Endothelial cell of umbilical vein (primary cell): ENCODE data around the gene GPR87. TPM values are rescaled to one million over a fixed set of nuclear protein-coding genes. Genes with fewer than 3 reads are reported as not detected.

Source experiments
- BruUV-seq: library from RNA; stranded (reverse); fragments of 400-500 nt; replicated peaks from 2 replicates; lab custom pipeline; 2021; lab: Mats Ljungman, UMichigan
- CTCF ChIA-PET: fragments of 300-600, 350-600 bp; sonication (Branson Sonifier 250); formaldehyde crosslinking; loops from one replicate; lab custom pipeline; 2021; ENCODE audit warnings: antibody characterized with exemption, inconsistent platforms; lab: Charles Lee
- POLR2A ChIA-PET: fragments of 300-600, 350-600 bp; sonication (Branson Sonifier 250); formaldehyde crosslinking; loops from one replicate; lab custom pipeline; 2021; ENCODE audit warnings: antibody characterized with exemption, inconsistent platforms; lab: Charles Lee
- DNase-seq: peaks from one replicate; pipeline ENCODE4 v3.0.0-alpha.2; 2011; ENCODE audit warnings: low read depth, low spot score
- FAIRE-seq: peaks from 2 replicates; lab custom pipeline; 2011; peaks lifted over from hg19 to GRCh38; lab: Jason Lieb, UNC
- H2AFZ ChIP-seq: 2 replicates; pipeline ENCODE4 v1.6.0; 2012; ENCODE audit warnings: low read depth, low read length, control low read depth, inconsistent platforms
- H3K27ac ChIP-seq: 2 replicates; pipeline ENCODE4 v1.5.1; 2011; ENCODE audit warnings: low read depth, mild to moderate bottlenecking, control low read depth, low read length, moderate library complexity; ENCODE audit not compliant: insufficient read depth
- H3K27me3 ChIP-seq, 2 experiments: 2 replicates each; pipeline versions ENCODE4 v1.6.0 to v1.6.1; 2011; ENCODE audit warnings: low read length in 2 of 2, mixed read lengths in 1 of 2; ENCODE audit not compliant: control insufficient read depth in 2 of 2, insufficient read depth in 2 of 2
- H3K36me3 ChIP-seq, 2 experiments: 2 replicates in 1 of 2; 3 replicates in 1 of 2; pipeline ENCODE4 v1.5.1; 2011; ENCODE audit warnings: low read length in 2 of 2, mild to moderate bottlenecking in 1 of 2, moderate library complexity in 1 of 2; ENCODE audit not compliant: control insufficient read depth in 2 of 2, insufficient read depth in 2 of 2; ENCODE audit errors: extremely low read depth in 1 of 2
- H3K4me1 ChIP-seq: 3 replicates; pipeline ENCODE4 v1.5.1; 2011; ENCODE audit warnings: mild to moderate bottlenecking, low read length; ENCODE audit not compliant: control insufficient read depth, insufficient read depth; ENCODE audit errors: extremely low read depth
- H3K4me2 ChIP-seq: 2 replicates; pipeline ENCODE4 v1.6.1; 2011; ENCODE audit warnings: low read length, control low read depth, mixed read lengths; ENCODE audit not compliant: insufficient read depth
- H3K4me3 ChIP-seq, 3 experiments: fragments of 200-600 bp in 1 of 3; sonication (generic), shearing (Covaris generic) in 1 of 3; replicated peaks in 1 of 3; 2 replicates each; pipeline ENCODE4 v1.5.1; 2011 to 2016; ENCODE audit warnings: control low read depth in 3 of 3, low read length in 3 of 3, mild to moderate bottlenecking in 2 of 3, inconsistent platforms in 1 of 3, low read depth in 1 of 3, moderate library complexity in 1 of 3; ENCODE audit not compliant: insufficient read depth in 1 of 3
- H3K79me2 ChIP-seq: 2 replicates; pipeline ENCODE4 v1.6.0; 2012; ENCODE audit warnings: low read length, inconsistent platforms; ENCODE audit not compliant: control insufficient read depth, insufficient read depth
- H3K9ac ChIP-seq: replicated peaks from 2 replicates; pipeline ENCODE3; 2011; ENCODE audit warnings: low read length, control low read depth; ENCODE audit not compliant: insufficient read depth; ENCODE audit errors: extremely low read depth
- H3K9me1 ChIP-seq: replicated peaks from 3 replicates; pipeline ENCODE4 v1.6.0; 2011; ENCODE audit warnings: mild to moderate bottlenecking, low read length; ENCODE audit not compliant: control insufficient read depth, insufficient read depth; ENCODE audit errors: extremely low read depth
- H3K9me3 ChIP-seq: replicated peaks from 2 replicates; pipeline ENCODE4 v1.5.1; 2012; ENCODE audit warnings: low read length, inconsistent platforms; ENCODE audit not compliant: control insufficient read depth, insufficient read depth
- H4K20me1 ChIP-seq: replicated peaks from 2 replicates; pipeline ENCODE3; 2011; ENCODE audit warnings: mild to moderate bottlenecking, low read length; ENCODE audit not compliant: control insufficient read depth, insufficient read depth; ENCODE audit errors: extremely low read depth
- MYC ChIP-seq: IDR thresholded peaks from one replicate; pipeline ENCODE4 v1.6.1; 2011; ENCODE audit warnings: mild to moderate bottlenecking, low read depth, low read length
- POLR2A ChIP-seq: IDR thresholded peaks from 2 replicates; pipeline ENCODE4 v1.6.1; 2012; ENCODE audit warnings: low read depth, mild to moderate bottlenecking, control low read depth, low read length
- POLR2AphosphoS5 ChIP-seq: IDR thresholded peaks from 2 replicates; pipeline ENCODE4 v1.6.1; 2012; ENCODE audit warnings: low read depth, mild to moderate bottlenecking, control low read depth, low read length, moderate library complexity; ENCODE audit not compliant: insufficient read depth
- dilution Hi-C: fragments of 300-500 bp; cut with MboI; formaldehyde crosslinking; loops from one replicate; pipeline ENCODE4 v1.15.0; 2019; ENCODE audit warnings: low sequenced_read_pairs; ENCODE audit not compliant: extremely low pct_ligation_motif_present
- intact Hi-C: fragments of 100-400 bp; cut with micrococcal nuclease; formaldehyde crosslinking; loops from one replicate; pipeline ENCODE4 v1.10.0; 2022
- polyA plus RNA-seq, 4 experiments: library from polyadenylated mRNA; depleted of rRNA in 3 of 4; stranded (reverse) in 3 of 4; unstranded in 1 of 4; fragments of >200 nt; gene quantifications; 2 replicates each; pipeline versions ENCODE4 v1.2.1 to v1.2.3, GENCODE V29; 2011 to 2012; ENCODE audit warnings: missing spikeins in 1 of 4
- total RNA-seq: library from RNA; stranded (reverse); gene quantifications from 2 replicates; pipeline ENCODE4 v1.2.3, GENCODE V29; 2021
- TF ChIP-seq, protein P1 (sequence below): IDR thresholded peaks from 2 replicates; pipeline ENCODE4 v1.6.1; 2011; ENCODE audit not compliant: insufficient read depth, insufficient read length
- TF ChIP-seq, protein P2 (sequence below), 2 donors: IDR thresholded peaks; 1 replicate in 1 of 2; 2 replicates in 1 of 2; pipeline ENCODE4 v1.5.1; 2011; ENCODE audit warnings: low read length in 2 of 2, mild to moderate bottlenecking in 2 of 2, moderate library complexity in 2 of 2, control low read depth in 1 of 2, inconsistent platforms in 1 of 2, low read depth in 1 of 2; ENCODE audit not compliant: insufficient read depth in 1 of 2; ENCODE audit errors: extremely low read depth in 1 of 2

Gene GPR87
- total and polyA plus RNA-seq, 2 donors (not counting 3 experiments of a cell fraction or from before 2014, with no cell fraction given) = not detected

DNA sequence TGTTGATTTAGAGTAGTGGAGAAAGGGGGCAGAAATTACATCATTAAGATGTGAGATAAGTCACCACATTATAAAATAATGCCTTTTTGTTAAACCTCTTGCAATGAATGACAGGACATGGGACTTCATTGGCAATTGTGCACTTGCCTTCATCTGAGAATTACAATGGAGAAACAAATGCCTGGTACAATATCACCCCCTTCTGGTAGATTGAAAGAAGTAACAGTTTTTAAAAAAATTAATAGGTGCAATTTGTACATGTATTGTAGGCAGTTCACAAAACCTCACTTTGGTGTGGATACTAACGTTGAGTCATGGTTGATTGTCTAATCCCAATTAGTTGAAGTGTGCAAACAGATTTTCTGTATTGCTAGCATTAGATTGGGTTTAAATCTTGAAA is 33.7 kb downstream of the GPR87 start:
- Histone ChIP-seq H3K4me2 (no peak overlapping the region), H4K20me1 (no peaks in the 10 kb centered on the region), H3K36me3 (no peaks in the 10 kb centered on the region), H3K9ac (no peak overlapping the region), H3K4me1 (no peaks in the 10 kb centered on the region), H3K27ac (no peak overlapping the region), H3K4me3 (no peak overlapping the region), H3K9me3 (no peaks in the 10 kb centered on the region), H2AFZ (no peak overlapping the region), H3K27me3 (peaks cover 0 to 6% of the 10 kb centered on the region in 2 experiments), H3K9me1 (no peaks in the 10 kb centered on the region), H3K79me2 (no peaks in the 10 kb centered on the region)
- no TSS peak for BruUV-seq
- ChIA-PET CTCF (interaction anchor here (0.5 to 10.8 kb wide), 5 partner anchors 10 to 126 kb away, joined by 3 to 98 read pairs (median 5); no protein-coding TSS in a partner anchor), POLR2A (no interaction called here)
- peak; percentile 67 for FAIRE-seq
- DNase-seq = peak; percentile 58
- intact Hi-C loops = loop anchor here (1.0 to 5.0 kb wide), 5 partner anchors 56 to 635 kb away; no protein-coding TSS in a partner anchor
- dilution Hi-C loops = no loop called here
- TF ChIP-seq, protein P1, sequence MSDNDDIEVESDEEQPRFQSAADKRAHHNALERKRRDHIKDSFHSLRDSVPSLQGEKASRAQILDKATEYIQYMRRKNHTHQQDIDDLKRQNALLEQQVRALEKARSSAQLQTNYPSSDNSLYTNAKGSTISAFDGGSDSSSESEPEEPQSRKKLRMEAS = no peak
- TF ChIP-seq, protein P2, sequence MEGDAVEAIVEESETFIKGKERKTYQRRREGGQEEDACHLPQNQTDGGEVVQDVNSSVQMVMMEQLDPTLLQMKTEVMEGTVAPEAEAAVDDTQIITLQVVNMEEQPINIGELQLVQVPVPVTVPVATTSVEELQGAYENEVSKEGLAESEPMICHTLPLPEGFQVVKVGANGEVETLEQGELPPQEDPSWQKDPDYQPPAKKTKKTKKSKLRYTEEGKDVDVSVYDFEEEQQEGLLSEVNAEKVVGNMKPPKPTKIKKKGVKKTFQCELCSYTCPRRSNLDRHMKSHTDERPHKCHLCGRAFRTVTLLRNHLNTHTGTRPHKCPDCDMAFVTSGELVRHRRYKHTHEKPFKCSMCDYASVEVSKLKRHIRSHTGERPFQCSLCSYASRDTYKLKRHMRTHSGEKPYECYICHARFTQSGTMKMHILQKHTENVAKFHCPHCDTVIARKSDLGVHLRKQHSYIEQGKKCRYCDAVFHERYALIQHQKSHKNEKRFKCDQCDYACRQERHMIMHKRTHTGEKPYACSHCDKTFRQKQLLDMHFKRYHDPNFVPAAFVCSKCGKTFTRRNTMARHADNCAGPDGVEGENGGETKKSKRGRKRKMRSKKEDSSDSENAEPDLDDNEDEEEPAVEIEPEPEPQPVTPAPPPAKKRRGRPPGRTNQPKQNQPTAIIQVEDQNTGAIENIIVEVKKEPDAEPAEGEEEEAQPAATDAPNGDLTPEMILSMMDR (IDR thresholded peaks at IDR 0.05; ENCODE audit: extremely low read depth in 1 of 2, insufficient read depth in 1 of 2, low read depth in 1 of 2, low read length in 2 of 2) = peak; percentile 30 to 42

DNA sequence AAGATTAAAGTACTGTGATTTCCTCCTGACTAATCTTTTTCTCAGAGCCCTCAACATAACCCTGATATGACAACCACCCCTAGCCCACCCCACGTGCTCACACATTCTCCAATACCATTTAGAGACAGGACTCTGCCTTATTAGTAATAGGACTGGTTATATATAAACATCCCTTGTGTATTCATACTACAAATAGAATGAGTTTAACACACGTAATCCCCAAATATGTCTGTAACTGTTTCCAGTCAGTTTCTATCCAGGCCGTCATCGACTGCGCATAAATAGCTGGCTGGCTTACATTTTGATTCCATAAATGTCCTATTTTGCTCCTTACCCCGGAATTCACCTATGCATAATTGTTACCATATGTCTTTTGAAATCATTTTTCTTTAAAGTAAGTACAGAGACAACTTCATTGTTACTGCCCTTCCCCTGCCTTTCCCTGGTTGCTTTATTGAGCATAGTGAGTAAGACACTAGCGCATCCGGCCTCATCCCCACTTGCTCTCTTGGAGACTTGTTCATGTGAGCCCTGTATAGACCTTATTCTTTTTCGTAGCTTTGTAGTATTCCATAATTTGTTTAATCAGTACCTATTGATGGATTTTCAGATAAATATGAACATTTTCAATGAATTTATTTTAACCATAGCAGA is 34.8 kb downstream of the GPR87 start:
- no peaks in the 10 kb centered on the region for H3K9me1 ChIP-seq
- no peak for DNase-seq
- no TSS peak for BruUV-seq
- no peak overlapping the region for H3K9ac ChIP-seq
- TF ChIP-seq, protein P2 (IDR thresholded peaks at IDR 0.05; ENCODE audit: extremely low read depth in 1 of 2, insufficient read depth in 1 of 2, low read depth in 1 of 2, low read length in 2 of 2) = no peak
- no peak for TF ChIP-seq POLR2A
- TF ChIP-seq POLR2AphosphoS5 = no peak
- no peak for TF ChIP-seq MYC
- H3K4me2 ChIP-seq = no peak overlapping the region
- H2AFZ ChIP-seq = no peak overlapping the region
- CTCF ChIA-PET = interaction anchor here (1.3 to 10.8 kb wide), 3 partner anchors 55 to 125 kb away, joined by 5 to 98 read pairs (median 75); no protein-coding TSS in a partner anchor
- POLR2A ChIA-PET = no interaction called here
- H3K9me3 ChIP-seq = no peaks in the 10 kb centered on the region
- H3K4me1 ChIP-seq = no peaks in the 10 kb centered on the region
- no peaks in the 10 kb centered on the region for H3K79me2 ChIP-seq
- H3K27ac ChIP-seq = no peak overlapping the region
- dilution Hi-C loops (no loop called here), intact Hi-C loops (loop anchor here (5.0 kb wide), 2 partner anchors 494 to 556 kb away; no protein-coding TSS in a partner anchor)
- no peak overlapping the region for H3K4me3 ChIP-seq
- peaks cover 0 to 6% of the 10 kb centered on the region in 2 experiments for H3K27me3 ChIP-seq
- no peaks in the 10 kb centered on the region for H3K36me3 ChIP-seq
- no peak for FAIRE-seq
- H4K20me1 ChIP-seq = no peaks in the 10 kb centered on the region
